ENCODE measurements around the gene COL15A1.
A peak's percentile ranks its signal among the peaks of the same experiment; 100 is the strongest.
"Not testable (repeated sequence)": the region's sequence is repeated elsewhere in the genome, so short reads cannot be mapped to it uniquely, and the experiment has no call there.

Gene COL15A1

DNA sequence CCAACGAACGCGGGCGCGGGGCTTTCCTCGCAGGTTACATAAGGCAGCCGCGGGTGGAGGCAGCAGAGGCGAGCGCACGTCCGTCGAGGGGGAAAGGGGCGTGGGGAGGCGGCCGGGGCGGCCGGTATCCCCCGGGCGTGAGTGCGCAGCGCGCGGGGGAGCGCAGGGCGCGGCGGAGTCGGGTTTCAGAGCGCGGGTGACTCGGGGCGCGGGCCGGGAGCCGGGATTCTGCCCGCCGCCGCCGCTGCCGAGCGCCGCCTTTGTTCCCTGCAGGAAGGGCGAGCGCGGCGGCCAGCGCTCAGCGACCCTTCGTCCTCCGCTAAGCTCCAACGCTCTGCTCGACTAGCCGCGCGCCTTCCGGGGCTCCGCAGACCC lies at the start of gene COL15A1:
TSS of gene COL15A1 (plus strand) at position 226 of the 375 bp plus-strand sequence. CDS start 155 bp downstream, outside the sequence.
- DNase-seq, result no peak

DNA sequence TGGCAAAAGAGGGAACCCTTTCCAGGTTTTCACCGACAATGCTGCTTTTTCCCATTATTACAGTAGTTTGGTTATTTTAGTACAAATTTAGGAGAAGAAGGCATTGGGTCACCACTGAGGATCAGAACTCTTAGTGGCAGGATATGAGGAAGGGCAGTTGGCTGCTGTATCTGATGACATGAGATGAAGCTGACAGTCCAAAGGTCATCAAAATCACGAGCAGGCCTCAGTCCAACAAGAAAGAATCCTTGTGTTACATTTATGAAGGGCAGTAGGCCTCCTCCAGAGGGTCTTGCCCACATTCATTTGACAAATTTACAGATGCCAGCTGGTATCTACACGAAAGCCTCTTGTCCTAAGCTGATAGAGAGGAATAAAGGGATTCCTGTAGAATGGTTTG lies 49.5 kb upstream of the COL15A1 start:
- DNase-seq, result no peak

DNA sequence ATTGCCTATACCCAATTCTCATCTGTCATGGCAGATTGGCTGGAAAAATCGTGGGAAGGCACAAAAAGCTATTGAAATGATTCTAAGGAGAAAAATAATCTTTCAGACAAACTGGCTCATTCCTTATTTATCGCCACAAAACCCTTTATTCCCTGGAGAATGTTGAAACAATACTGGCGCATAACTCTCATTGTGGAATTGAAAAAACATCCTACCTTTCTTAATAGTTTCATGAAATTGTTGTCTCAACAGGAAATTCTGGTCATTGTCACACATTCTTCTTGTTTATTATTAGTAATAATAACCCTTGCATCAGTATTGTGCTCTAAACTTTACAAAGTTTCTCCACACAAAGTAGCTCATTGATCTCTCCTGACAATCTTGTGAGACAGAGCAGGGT lies 48.9 kb upstream of the COL15A1 start:
- no peak for DNase-seq

DNA sequence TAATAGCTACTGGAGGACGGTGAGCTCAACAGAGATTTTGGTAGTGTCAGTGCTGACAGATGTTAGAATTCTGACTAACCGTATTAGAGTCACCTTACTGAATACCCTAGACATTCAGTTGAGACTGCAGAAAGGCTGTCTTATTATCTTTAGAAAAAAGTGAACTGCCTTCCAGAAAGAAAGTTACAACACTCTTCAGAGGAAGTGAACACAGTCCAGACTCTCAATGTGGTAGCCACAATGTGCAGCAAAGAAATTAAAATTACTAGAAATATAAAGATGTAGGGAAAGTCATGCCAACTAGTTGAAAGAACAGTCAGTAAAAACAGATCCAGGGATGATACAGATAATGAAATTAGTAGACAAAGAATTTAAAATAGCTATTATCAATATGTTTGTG lies 47.1 kb upstream of the COL15A1 start:
- no peak for DNase-seq

DNA sequence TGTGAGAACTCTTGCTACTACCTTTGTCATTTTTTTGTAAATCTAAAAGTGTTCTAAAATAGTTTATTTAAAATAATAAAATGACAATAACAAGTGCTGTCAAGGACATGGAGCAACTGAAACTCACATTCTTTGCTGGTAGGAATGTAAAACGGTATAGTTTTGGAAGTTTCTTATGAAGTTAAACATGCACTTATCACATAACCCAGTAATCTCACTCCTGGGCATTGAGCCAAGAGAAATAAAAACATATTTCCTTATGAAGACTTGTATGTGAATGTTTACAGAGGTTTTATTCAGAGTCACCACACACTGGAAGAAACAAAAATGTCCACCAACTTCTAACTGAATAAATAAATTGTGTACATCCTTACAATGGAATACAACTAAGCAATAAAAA lies 46.0 kb upstream of the COL15A1 start:
- DNase-seq, result peak; percentile 63

GRCh38 chr9:98899408-98900056 lies 44.2 kb upstream of the COL15A1 start:
- peak; percentile 95 for DNase-seq

DNA sequence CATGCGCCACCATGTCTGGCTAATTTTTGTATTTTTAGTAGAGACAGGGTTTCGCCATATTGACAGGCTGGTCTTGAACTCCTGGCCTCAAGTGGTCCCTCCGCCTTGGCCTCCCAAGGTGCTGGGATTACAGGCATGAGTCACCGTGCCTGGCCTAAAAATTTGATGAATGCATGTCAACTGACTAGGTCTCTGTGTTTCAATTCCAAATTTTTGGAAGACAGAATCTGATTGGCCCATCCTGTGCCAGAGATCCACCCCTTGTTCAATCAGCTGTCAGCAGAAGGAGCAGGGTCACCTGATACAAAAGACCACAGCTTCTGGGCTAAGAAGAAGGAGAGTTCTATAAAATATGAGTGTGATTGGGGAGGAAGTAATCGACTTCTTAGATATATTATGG lies 43.5 kb upstream of the COL15A1 start:
- no peak for DNase-seq

DNA sequence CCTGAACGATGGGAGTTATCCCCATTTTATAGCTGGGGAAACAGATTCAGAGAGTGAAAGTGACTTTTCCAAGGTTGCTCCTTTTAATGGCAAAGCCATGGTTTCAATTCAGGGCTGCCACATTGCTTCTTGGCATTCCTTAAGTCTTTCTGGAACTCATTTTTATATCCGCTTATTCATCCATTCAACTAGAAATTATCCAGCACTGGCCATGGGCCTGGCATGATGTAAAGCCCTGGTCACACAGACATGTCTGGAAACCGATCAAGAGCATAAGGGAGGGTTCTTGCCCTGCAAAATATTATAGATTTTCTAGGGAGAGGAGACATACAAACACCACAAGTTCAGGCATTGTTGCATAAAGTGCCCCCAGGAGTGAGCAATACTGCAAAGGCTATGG lies 43.0 kb upstream of the COL15A1 start:
- no peak for DNase-seq

DNA sequence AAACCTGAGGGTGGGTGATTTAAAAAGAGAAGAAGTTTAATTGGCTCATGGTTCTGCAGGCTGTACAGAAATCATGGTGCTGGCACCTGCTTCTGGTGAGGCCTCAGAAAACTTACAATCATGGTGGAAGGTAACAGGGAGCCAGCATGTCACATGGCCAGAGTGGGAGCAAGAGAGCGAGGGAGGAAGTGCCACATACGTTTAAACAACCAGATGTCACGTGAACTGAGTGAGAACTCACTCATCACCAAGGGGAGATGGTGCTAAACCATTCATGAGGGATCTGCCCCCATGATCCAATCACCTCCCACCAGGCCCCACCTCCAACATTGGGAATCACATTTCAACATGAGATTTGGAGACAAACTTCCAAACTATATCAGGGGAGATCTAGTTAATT lies 41.9 kb upstream of the COL15A1 start:
- DNase-seq, result not testable (repeated sequence)

DNA sequence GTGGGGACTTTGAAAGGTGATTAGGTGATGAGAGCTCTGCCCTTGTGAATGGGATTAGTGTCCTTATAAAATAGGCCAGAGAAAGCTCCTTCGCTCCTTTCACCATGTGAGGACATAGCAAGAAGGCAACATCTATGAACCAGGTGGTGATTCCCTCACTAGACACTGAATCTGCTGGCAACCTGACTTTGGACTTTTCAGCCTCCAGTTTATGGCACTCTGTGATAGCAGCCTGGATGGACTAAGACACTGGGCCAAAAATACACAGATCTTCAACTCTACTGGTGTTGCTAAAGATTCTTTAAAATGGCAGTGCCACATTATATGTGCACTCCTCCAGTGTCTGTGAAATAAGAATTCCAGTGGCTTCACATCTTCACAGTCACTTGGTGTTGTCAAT lies 41.2 kb upstream of the COL15A1 start:
- DNase-seq, result no peak

GRCh38 chr9:98902925-98903324 lies 40.8 kb upstream of the COL15A1 start:
- no peak for DNase-seq

DNA sequence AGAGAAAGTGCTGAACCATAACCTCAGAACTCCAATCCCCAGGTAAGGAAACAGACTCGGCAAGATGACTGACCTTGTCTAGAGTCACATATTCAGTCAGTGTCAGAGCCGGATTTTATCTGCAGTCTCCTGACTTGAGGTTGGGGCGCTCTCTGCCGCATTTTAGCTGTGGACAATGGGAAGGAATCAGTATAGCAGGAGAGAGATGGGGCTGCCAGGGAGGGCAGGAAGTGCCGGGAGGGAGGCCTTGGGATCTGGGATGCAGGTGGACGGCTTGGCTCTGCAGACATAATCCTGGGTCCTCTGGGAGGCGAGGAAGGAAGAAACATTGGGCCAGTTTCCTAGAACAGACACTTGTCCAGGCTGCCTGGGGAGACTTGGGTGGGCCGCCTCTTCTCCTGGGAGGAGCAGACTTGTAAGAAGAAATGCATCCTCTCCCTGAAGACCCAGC lies 39.7 kb upstream of the COL15A1 start:
- DNase-seq, result no peak

DNA sequence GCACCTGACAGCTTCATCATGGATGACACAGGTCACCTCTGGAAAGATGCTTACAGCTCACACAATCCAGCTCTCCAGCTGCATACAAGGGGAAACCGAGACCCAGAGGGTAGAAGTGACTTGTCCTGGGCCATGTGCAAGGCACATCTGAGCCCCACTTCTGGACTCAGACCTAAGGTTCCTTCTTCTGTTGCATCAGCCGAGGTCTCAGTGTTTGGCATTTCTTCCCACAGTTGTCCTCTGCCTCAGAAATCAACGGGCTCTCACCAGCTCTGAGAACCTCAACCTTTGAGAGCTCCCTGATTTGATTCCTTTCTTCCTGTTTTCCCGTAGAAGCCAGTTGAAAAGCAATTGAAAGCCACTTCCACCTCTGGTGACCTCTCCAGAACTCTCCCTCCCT lies 38.7 kb upstream of the COL15A1 start:
- DNase-seq, result no peak

GRCh38 chr9:98906273-98907040 lies 37.2 kb upstream of the COL15A1 start:
- peak; percentile 87 for DNase-seq

DNA sequence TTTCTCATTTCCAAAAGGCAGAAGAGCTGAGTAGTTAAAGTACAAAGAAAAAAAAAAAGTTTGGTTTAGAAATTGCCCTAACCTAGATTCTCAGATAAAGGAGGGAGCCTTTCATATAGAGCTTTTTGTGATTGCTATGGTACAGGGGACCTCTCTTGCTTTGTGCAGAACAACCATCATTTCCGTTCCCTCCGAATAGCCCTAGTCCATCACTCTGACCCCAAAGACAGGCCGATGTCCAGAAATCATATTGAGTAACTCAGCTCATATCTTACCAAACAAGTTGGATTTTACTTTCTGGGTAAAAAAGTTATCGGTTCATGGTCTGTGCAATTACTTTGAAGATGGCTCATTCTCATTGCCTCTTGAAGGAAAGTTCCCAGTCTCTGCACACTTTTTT lies 36.7 kb upstream of the COL15A1 start:
- no peak for DNase-seq

- DNase-seq, result peak; percentile 91
Observed at GRCh38 chr9:98908897-98909634, 34.6 kb upstream of the COL15A1 start.

GRCh38 chr9:98909935-98910334 lies 33.8 kb upstream of the COL15A1 start:
- DNase-seq, result no peak

GRCh38 chr9:98911042-98911441 lies 32.7 kb upstream of the COL15A1 start:
- no peak for DNase-seq

- not testable (repeated sequence) for DNase-seq
Observed at GRCh38 chr9:98911738-98912137, 32.0 kb upstream of the COL15A1 start.

DNA sequence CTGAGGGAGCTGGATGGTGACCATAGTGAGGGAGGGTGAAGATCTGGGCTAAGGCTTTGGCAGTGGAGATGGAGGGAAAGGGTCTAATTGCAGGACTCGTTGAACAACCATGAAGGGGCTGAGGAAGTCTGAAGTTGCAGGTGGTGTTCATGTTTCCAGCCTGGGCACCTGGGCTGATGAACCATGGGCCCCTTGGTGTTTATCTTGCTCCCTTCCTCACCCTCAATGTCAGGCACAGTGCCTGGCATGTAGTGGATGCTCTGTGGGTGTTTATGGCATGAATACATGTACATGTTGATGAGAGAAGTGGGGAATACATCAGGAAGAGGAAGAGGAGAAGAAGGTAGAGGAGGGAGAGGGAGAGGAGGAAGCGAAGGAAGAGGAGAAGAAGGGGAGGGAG lies 31.3 kb upstream of the COL15A1 start:
- no peak for DNase-seq

DNA sequence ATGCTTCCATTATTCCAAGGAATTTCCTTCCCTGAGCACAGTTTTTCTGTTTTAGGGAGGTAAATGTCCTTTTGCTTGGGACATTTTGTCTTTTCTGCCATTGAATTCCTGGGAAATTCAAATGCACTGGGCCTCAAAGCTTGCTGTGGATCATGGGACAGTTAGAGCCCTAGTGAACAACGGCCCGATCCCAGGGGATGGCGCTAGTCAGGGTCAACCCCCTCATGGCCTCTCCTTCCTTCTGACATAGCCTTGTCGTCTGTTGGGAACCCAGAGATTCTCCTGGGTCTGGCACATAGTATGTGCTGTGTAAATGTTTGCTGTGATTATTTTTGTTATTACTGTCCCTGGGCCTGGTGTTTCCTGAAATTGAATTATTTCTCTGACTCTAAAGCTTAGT lies 30.7 kb upstream of the COL15A1 start:
- no peak for DNase-seq

DNA sequence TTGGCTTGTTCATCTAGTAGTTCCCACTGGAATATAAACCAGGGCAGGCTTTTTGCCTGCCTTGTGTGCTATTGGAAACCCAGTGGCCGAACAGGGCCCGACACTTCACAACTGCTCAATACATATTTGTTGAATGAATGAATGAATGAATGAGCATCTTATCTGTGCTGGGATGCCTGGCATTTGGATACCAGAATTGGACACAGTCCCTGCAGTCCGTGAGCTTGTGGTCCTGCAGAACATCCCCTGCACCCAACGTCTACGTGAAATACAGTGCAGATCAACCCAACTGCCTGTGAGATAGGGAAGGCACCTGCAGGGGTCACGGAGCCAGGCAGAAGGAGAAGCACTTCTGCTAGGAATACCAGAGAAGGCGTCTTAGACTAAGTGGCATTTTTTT lies 30.0 kb upstream of the COL15A1 start:
- no peak for DNase-seq

DNA sequence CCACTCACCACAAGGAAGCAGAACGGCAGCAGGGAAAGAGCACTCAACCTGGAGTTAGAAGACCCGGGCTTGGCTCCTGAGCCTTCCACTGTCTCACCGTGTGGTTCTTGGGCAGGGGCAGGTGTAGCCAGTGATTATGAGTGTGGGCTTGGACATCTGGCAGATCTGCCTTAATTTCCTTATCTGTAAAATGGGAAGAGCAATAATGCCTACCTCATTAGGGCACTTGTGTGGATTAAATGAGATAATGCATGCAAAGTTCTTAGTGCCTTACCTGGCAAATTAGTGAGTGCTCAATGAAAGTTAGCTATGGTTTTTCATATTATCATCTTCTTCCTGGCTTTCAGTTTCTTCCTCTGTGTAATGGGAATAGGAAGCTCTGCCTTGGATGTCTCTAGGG lies 28.1 kb upstream of the COL15A1 start:
- no peak for DNase-seq

DNA sequence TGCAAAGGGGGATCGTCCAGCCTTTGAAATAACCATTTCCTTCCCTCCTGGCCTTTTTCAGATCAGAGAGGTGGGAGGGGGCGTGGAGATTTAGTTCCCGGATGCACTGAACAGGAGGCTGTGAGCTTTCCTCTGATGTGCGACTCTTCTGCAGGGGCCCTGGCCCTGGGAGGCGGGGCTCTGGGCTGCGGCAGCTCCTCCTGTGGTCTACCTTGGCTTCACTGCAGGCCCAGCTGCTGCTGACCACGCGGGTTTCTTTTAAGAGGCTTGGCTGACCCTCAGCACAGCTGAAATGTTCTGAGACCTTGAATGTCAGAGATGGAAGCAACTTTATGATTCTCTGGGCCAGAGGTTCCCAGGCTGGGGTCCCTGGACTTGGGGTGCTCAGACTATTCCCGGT lies 27.0 kb upstream of the COL15A1 start:
- DNase-seq, result no peak

All from fibroblast of skin of right biceps (primary cell).